Caco-2 (cell line): ENCODE measurements around the gene ELF1. TPM values are rescaled to one million over a fixed set of nuclear protein-coding genes. Genes with fewer than 3 reads are reported as not detected.

ENCODE experiments used
- BruUV-seq: library from RNA; stranded (reverse); fragments of 400-500 nt; replicated peaks from 2 replicates; lab custom pipeline; 2021; lab: Mats Ljungman, UMichigan
- CTCF ChIA-PET: fragments of 300-600 bp; sonication (Branson Sonifier 250); formaldehyde crosslinking; loops from one replicate; lab custom pipeline; 2022; ENCODE audit warnings: antibody characterized with exemption; lab: Charles Lee
- POLR2A ChIA-PET: fragments of 300-600 bp; sonication (Branson Sonifier 250); formaldehyde crosslinking; loops from one replicate; lab custom pipeline; 2022; ENCODE audit warnings: antibody characterized with exemption; lab: Charles Lee
- DNase-seq, 2 experiments: peaks; one replicate each; pipeline versions ENCODE4 v3.0.0 to v3.0.0-alpha.2; 2020 to 2022
- H3K27me3 ChIP-seq: replicated peaks from 2 replicates; pipeline ENCODE4 v1.6.0; 2011; ENCODE audit warnings: low read length; ENCODE audit not compliant: control insufficient read depth, insufficient read depth
- H3K36me3 ChIP-seq: 2 replicates; pipeline ENCODE4 v1.5.1; 2011; ENCODE audit warnings: low read length; ENCODE audit not compliant: control insufficient read depth, insufficient read depth
- H3K4me1 ChIP-seq: fragments of 250-450 bp; sonication (Bioruptor Pico); 2 replicates; pipeline ENCODE4 v1.5.1; 2020; ENCODE audit warnings: mild to moderate bottlenecking
- H3K4me3 ChIP-seq: 2 replicates; pipeline ENCODE4 v1.5.1; 2011; ENCODE audit warnings: low read depth, mild to moderate bottlenecking, control low read depth, low read length
- H3K9me3 ChIP-seq: fragments of 250-450 bp; sonication (Bioruptor Pico); 2 replicates; pipeline ENCODE4 v1.5.1; 2020; ENCODE audit warnings: mild to moderate bottlenecking, moderate library complexity
- H3K27ac Mint-ChIP-seq: one replicate; pipeline ENCODE4 v1.8.0; 2022; ENCODE audit warnings: mixed read lengths; ENCODE audit not compliant: unreplicated experiment
- H3K27me3 Mint-ChIP-seq: one replicate; pipeline ENCODE4 v1.8.0; 2022; ENCODE audit warnings: mixed read lengths; ENCODE audit not compliant: insufficient read depth, unreplicated experiment
- H3K36me3 Mint-ChIP-seq: one replicate; pipeline ENCODE4 v1.8.0; 2022; ENCODE audit warnings: mild to moderate bottlenecking, mixed read lengths; ENCODE audit not compliant: insufficient read depth, unreplicated experiment
- H3K4me1 Mint-ChIP-seq: one replicate; pipeline ENCODE4 v1.8.0; 2022; ENCODE audit warnings: low read depth, mixed read lengths; ENCODE audit not compliant: unreplicated experiment
- H3K4me3 Mint-ChIP-seq: one replicate; pipeline ENCODE4 v1.8.0; 2022; ENCODE audit warnings: mild to moderate bottlenecking, moderate library complexity, mixed read lengths; ENCODE audit not compliant: unreplicated experiment
- H3K9me3 Mint-ChIP-seq: one replicate; pipeline ENCODE4 v1.8.0; 2022; ENCODE audit warnings: mixed read lengths; ENCODE audit not compliant: unreplicated experiment
- CTCF ChIP-seq, 2 experiments: fragments of 200-600 bp in 1 of 2; IDR thresholded peaks; 1 replicate in 1 of 2; 2 replicates in 1 of 2; pipeline versions ENCODE4 v1.5.1 to v1.8.0; 2011 to 2022; ENCODE audit warnings: antibody characterized with exemption in 1 of 2, control low read depth in 1 of 2, inconsistent platforms in 1 of 2, low read depth in 1 of 2, low read length in 1 of 2, mild to moderate bottlenecking in 1 of 2, moderate library complexity in 1 of 2; ENCODE audit not compliant: insufficient read depth in 1 of 2, severe bottlenecking in 1 of 2, unreplicated experiment in 1 of 2
- intact Hi-C: fragments of 100-400 bp; cut with micrococcal nuclease; formaldehyde crosslinking; loops from one replicate; pipeline ENCODE4 v1.10.0; 2022; ENCODE audit not compliant: unreplicated experiment
- total RNA-seq: library from RNA; stranded (reverse); gene quantifications from 2 replicates; pipeline ENCODE4 v1.2.3, GENCODE V29; 2022

Gene ELF1
- total RNA-seq, 1 experiment from 2014 or later, result 116 TPM

GRCh38 chr13:41025518-41025917, 6.4 kb upstream of the ELF1 start:
- BruUV-seq, result no TSS peak
- no peak for TF ChIP-seq CTCF (IDR thresholded peaks at IDR 0.05; ENCODE audit: insufficient read depth in 1 of 2, low read depth in 1 of 2, low read length in 1 of 2, severe bottlenecking in 1 of 2, unreplicated experiment in 1 of 2)
- ChIA-PET POLR2A (interaction anchor here (0.6 to 1.0 kb wide), 2 partner anchors 14 to 104 kb away, joined by 3 to 16 read pairs; no protein-coding TSS in a partner anchor), CTCF (interaction anchor here (0.9 kb wide), 1 partner anchor 51 kb away, joined by 5 read pairs; no protein-coding TSS in a partner anchor)
- H3K9me3 ChIP-seq, result no peaks in the 10 kb centered on the region
- peaks cover 33% of the 10 kb centered on the region for H3K4me1 Mint-ChIP-seq
- H3K36me3 Mint-ChIP-seq, result peaks cover 30% of the 10 kb centered on the region
- H3K4me3 Mint-ChIP-seq, result peak overlapping the region; percentile 13
- peaks cover 55% of the 10 kb centered on the region for H3K4me1 ChIP-seq
- no peak overlapping the region for H3K4me3 ChIP-seq
- intact Hi-C loops, result no loop called here
- H3K27me3 ChIP-seq, result no peaks in the 10 kb centered on the region
- H3K36me3 ChIP-seq, result no peaks in the 10 kb centered on the region; the same call in 1 of the 2 replicates
- H3K27ac Mint-ChIP-seq, result peak overlapping the region; percentile 71
- no peaks in the 10 kb centered on the region for H3K27me3 Mint-ChIP-seq
- no peaks in the 10 kb centered on the region for H3K9me3 Mint-ChIP-seq
- peak in 1 of 2 experiments; percentile 17 for DNase-seq

GRCh38 chr13:41019578-41020347, 647 bp upstream of the ELF1 start:
- Histone ChIP-seq H3K4me1 (peaks cover 56% of the 10 kb centered on the region), H3K27me3 (no peaks in the 10 kb centered on the region), H3K36me3 (no peaks in the 10 kb centered on the region), H3K9me3 (no peaks in the 10 kb centered on the region), H3K4me3 (peak overlapping the region; percentile 26)
- DNase-seq, result peak in 1 of 2 experiments; percentile 36
- Mint-ChIP-seq H3K4me1 (peaks cover 55% of the 10 kb centered on the region), H3K4me3 (peak overlapping the region; percentile 75), H3K9me3 (no peaks in the 10 kb centered on the region), H3K27me3 (no peaks in the 10 kb centered on the region), H3K27ac (peak overlapping the region; percentile 88), H3K36me3 (peaks cover 31% of the 10 kb centered on the region)
- BruUV-seq, result TSS peak; percentile 85
- no peak for TF ChIP-seq CTCF (IDR thresholded peaks at IDR 0.05; ENCODE audit: insufficient read depth in 1 of 2, low read depth in 1 of 2, low read length in 1 of 2, severe bottlenecking in 1 of 2, unreplicated experiment in 1 of 2)
- intact Hi-C loops, result loop anchor here (1.0 to 5.0 kb wide), 4 partner anchors 25 to 97 kb away; partner anchors contain the start of gene WBP4
- ChIA-PET CTCF (interaction anchor here (0.6 to 1.7 kb wide), 2 partner anchors 35 to 37 kb away, joined by 4 to 5 read pairs; no protein-coding TSS in a partner anchor), POLR2A (interaction anchor here (0.5 kb wide), 1 partner anchor 97 kb away, joined by 6 read pairs; no protein-coding TSS in a partner anchor)

GRCh38 chr13:41018602-41018948, 541 bp downstream of the ELF1 start:
- no peaks in the 10 kb centered on the region for H3K36me3 ChIP-seq
- no peaks in the 10 kb centered on the region for H3K9me3 ChIP-seq
- peak overlapping the region; percentile 26 for H3K4me3 ChIP-seq
- no peaks in the 10 kb centered on the region for H3K27me3 ChIP-seq
- intact Hi-C loops, result loop anchor here (5.0 kb wide), 1 partner anchor 96 kb away; no protein-coding TSS in a partner anchor
- ChIA-PET POLR2A (interaction anchor here (0.8 kb wide), 1 partner anchor 42 kb away, joined by 3 read pairs; the partner anchor contains the start of gene WBP4), CTCF (interaction anchor here (1.7 kb wide), 1 partner anchor 36 kb away, joined by 5 read pairs; no protein-coding TSS in a partner anchor)
- BruUV-seq, result no TSS peak
- TF ChIP-seq CTCF (IDR thresholded peaks at IDR 0.05; ENCODE audit: insufficient read depth in 1 of 2, low read depth in 1 of 2, low read length in 1 of 2, severe bottlenecking in 1 of 2, unreplicated experiment in 1 of 2), result no peak
- Mint-ChIP-seq H3K27ac (peak overlapping the region; percentile 88), H3K9me3 (no peaks in the 10 kb centered on the region), H3K36me3 (peaks cover 22% of the 10 kb centered on the region), H3K4me1 (peaks cover 53% of the 10 kb centered on the region), H3K27me3 (no peaks in the 10 kb centered on the region), H3K4me3 (peak overlapping the region; percentile 75)
- peaks cover 57% of the 10 kb centered on the region for H3K4me1 ChIP-seq
- DNase-seq, result no peak
